ENCODE measurements around the gene ZNF212.

Gene ZNF212

DNA sequence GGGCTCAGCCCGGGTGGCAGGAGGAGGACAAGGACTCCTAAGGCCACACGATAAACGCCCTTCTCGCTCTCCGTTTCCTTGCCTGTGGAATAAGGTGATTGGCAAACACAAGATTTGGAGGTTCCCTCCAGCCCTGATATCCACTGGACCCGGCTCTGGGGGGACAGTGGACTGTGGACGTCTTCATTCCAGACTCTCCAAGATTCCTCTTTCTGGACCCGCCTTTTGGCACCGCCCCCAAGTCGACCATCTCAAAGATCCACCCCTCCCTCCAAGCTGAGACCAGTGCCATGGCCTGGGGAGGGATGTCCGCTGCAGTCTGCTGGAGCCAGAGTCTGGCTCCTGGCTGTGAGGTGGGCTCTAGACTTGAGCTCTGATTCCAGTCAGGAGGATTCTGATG is 46.2 kb downstream of the ZNF212 start:
- DNase-seq (ENCODE audit: low read depth in 2 of 2): no peak

DNA sequence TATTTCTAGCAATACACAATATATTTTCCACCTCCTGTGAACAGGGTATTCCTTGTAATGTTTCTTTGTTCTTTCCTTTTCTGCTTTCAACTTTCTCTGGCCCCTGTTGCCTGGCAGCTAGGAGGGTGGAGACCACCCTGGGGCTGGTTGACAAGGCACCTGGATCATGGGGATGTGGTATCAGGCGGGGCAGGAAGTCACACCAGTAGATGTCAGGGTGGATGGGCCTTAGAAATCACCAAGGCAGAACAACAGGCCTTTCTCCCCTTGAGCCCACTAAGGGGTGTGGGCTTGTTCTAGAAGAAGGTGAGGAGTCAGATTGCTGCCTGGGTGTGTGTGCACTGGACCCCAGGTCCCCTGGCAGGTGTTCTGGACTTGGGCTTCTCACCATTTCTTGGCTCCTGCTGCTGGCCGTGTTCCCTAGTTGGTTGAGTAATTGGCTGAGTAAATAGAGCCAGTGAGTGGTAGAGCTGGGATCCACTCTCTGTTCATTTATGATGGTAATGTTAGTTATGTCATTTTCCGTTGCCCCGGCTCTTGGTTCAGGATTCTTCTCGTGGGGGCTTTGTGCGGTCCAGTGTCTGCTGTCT is 47.5 kb downstream of the ZNF212 start:
- DNase-seq (ENCODE audit: low read depth in 2 of 2): no peak

DNA sequence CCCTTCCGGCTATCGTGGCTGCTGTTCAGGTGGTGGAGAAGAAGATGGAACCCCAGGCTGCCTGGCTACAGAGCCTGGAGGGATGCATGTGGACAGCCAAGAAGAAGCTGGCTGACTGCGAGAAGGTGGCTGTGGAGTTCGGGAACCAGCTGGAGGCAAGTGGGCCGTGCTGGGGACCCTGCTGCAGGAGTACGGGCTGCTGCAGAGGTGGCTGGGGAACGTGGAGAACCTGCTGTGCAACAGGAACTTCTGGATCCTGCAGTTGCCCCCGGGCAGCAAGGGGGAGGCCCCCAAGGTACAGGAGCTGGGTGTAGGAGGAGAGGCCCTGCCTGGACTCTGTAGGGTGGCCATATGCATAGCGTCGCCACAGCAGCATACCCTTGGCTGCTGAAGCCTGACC is 48.2 kb downstream of the ZNF212 start:
- no peak for DNase-seq (ENCODE audit: low read depth in 2 of 2)

DNA sequence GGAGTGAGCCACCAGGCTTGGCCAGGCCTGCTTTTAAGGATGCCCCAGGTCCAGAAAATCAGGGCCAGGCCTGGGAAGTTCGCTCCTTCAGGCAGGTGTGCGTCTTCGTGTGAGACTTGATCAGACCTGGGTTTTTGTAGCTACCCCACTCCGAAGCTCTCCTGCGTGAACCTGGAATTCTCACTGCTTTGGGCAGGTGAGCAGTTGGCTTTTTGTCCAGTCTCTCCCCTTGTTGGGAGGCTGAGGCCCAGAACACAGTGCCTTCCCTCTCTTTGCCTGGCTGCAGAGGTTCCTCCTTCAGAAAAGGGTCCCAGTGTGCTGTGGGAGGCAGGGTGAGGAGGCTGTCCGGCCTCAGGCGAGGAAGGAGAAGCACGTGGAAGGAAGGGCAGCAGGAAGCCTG is 49.8 kb downstream of the ZNF212 start:
- DNase-seq (ENCODE audit: low read depth in 2 of 2): no peak

DNA sequence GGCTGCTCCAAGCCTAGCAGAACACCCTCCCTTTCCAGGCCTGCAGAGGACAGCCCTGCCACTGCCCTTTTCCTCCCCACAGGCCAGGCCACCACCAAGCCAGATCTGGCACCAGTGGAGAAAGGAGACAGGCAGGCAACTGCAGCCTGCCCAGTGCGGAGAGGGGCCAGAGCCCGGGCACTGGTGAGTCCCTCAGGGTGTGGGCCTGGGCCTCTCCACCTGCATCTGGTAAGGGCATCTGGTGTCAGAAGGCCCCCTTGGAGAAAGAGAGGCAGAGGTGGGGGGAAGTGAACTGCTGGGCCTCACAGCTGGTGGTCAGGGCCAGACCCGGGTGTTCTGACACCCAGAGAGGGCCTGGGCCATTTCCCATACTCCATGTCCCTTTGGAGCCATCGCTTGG is 50.4 kb downstream of the ZNF212 start:
- no peak for DNase-seq (ENCODE audit: low read depth in 2 of 2)

DNA sequence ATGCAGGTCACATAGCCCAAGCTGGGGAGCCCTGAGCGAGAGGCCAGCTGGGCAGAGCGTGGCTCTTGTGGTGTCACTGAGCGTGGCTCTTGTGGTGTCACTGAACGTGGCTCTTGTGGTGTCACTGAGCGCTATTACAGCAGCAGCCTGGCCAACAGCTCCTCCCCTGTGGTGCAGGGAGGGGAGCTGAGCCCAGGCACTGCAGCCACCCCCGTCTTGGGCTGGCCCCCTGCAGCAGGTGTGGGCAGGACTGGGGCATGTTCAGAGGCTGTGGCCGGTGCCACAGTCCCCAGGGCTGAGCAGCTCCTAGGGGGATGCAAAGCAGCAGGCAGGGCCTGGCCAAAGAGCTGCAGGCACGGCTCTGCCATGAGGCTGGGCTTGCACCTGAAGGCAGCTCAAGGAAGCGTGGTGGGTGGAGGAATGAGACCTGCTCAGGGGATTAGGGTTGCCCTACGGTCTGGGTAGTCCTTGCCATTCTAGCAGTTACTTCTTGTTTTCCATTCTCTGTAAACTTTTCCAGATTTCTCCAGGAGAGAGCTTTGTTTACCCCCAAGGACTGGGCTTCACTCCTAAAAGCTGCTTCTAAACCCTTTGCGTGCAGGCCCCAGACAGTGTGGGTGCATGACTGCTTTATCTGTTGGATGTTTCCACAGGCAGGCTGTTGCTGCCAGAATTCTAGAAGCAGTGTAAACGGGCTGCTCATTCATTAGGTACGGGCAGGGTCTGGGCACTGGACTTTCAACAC is 51.8 kb downstream of the ZNF212 start:
- DNase-seq (ENCODE audit: low read depth in 2 of 2): no peak

DNA sequence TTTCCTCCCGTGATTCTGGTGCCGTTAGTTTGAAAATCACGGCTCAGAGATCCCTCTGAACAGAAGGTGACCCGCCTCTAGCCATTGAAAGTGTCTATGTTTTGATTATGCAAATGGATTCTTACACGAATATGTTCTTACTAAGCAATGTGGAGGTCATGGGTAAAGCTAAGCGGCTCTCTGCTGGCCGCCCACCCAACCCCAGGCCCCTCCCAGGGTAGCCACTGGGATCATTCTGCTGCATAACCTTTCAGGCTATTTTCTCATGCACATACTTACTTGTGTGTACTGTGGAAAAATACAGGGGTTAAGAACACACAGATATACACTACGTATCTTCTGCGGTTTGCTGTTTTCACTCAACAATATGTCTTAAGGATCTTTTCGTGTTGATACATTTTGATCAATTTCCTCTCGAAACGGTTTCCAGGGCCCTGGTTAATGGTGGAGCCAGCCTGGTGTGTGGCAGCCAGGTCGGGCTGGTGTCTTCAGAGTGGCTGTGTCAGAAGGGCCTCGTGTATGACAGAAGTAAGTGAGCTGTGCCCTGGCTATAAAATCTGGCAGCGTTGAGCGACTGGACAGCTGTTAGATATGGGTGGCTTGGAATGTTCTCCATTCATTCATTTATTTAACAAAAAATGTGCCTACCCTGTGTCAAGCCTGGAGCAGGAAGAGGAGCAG is 52.5 kb downstream of the ZNF212 start:
- no peak for DNase-seq (ENCODE audit: low read depth in 2 of 2)

DNA sequence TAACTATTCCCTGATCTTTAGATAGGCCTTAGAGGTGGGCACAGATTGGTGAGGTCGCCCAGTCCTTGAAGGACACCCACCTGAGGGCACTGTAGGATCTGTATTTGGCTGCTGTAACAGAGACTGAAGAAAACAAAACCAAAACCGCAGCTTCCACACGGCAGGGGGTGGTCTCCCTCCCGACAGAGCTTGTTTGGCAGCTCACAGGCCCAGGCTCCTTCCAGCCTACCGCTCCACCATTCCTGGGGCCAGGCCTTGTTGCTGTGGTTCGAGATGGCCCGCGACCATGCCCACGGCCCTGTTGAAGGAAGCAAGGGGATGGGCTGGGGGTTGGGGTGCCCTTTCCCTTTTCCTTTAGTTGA is 53.0 kb downstream of the ZNF212 start:
- DNase-seq (ENCODE audit: low read depth in 2 of 2): no peak

DNA sequence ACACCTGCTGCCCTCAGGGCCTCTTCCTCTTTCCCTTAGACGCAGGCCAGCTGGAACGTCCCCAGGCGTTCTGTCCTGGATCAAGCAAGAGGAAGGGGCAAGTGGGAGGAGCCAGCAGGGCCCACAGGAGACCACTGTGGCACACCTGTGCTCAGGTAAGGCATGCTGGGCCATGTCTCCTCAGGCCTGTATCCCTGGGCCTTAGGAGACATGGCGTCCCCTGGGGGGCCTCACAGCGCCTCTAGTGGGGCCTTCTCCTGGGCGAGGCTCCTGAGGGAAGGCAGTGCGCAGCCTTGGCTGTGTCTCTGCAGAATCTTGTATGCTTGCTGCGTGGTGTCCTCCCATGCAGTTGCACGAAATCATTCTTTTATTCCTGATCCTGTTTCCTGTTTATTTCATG is 53.9 kb downstream of the ZNF212 start:
- DNase-seq (ENCODE audit: low read depth in 2 of 2): no peak

DNA sequence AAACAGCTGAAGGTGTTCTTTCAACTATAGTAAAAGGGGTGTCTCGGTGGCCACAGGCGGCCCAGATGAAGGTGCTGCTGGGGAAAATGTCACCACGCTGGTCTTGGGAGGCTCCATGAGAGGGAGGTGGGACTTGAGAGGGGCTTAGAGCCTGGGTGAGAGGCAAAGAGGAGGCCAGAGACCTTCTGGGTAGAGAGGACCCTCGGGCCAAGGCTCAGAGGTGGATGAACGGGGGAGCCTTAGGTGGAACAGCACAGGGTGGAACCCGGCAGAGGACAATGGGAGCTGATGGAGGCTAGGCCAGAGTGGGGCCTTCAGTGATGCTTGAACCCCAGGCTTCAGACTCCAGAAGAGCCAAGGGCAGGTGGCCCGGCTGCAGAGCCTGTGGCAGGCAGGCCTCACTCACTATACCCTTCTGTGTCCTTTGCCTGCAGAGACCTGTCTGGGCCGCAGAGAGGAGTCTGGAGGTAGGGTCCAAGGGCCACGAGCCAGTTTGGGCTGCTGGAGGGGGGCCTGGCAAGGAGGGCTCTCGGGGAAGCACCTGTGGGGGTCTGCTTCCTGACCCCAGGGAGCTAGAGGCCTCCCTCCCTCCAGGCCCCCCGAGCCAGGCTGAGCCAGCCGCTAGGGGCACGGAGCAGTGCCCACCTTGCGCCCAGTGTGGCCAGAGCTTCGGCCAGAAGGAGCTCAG is 54.6 kb downstream of the ZNF212 start:
- no peak for DNase-seq (ENCODE audit: low read depth in 2 of 2)

DNA sequence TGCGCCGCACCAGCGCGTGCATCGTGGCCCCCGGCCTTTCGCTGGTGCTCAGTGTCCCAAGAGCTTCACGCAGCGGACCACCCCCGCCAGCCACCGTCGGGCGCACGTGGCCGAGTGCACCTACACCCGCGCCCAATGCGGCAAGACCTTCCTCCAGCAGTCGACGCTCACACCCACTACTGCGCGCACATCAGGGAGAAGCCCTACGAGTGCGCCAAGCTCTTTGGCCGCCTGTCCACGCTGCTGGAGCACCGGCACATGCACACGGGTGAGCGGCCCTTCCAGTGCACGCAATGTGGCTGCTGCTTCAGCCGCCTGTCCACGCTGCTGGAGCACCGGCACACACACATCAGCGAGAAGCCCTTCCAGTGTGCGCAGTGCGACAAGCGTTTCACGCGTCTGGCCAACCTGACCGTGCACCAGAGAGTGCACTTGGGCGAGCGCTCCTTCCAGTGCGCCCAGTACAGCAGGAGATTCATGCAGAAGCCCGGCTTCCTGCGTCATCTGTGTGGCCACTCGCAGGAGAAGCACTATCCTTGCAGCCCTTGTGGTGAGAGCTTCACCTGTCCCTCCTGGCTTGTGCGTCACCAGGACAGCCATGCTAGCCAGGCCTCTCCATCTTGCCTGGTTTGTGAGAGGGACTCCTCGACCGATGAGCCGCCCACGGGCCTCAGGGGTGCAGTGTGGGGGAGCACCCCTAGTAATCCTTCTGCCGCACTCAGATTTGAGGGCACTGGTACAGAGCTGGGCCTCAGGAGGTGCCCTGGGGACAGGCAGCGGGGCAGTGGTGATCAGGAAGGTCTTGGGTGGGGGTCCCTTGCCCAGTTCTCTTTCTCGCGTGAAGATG is 55.4 kb downstream of the ZNF212 start:
- DNase-seq (ENCODE audit: low read depth in 2 of 2): no peak

DNA sequence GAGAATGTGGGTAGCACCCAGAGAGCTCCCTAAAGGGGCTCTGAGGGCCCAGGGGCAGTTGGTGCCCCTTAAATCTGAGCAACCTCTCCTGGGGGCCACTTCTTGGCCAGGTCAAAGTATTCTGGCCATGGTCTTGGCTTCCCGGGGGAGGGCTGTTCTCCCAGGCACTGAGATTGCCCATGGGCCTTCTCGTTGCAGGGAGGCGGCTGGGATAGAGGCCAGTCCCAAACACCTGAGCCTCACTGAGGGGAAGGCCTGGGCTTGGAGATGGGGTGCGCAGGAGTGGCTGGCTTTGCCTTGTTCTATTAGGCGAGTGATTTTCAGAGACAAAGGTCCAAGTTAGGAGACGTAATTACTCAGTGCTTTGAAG is 56.0 kb downstream of the ZNF212 start:
- no peak for DNase-seq (ENCODE audit: low read depth in 2 of 2)

DNA sequence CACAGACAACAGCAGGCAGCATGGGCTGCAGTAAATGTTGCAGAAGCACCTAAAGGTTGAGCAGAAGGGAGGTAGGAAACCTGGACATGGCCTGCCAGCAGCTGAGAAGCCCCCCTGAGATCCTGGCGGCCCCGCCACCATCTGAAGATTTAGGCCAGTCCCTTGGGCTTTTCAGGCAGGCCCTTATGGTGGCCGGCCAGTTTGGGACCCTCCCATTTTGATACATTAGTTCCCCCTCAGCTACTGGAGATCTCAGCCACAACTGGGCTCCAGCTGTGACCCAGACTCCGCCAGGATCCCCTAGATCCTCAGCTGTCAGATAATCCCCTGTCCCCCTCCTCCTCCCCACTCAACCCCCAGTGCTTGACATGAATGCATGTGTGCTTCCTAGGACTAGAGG is 56.9 kb downstream of the ZNF212 start:
- DNase-seq (ENCODE audit: low read depth in 2 of 2): no peak

DNA sequence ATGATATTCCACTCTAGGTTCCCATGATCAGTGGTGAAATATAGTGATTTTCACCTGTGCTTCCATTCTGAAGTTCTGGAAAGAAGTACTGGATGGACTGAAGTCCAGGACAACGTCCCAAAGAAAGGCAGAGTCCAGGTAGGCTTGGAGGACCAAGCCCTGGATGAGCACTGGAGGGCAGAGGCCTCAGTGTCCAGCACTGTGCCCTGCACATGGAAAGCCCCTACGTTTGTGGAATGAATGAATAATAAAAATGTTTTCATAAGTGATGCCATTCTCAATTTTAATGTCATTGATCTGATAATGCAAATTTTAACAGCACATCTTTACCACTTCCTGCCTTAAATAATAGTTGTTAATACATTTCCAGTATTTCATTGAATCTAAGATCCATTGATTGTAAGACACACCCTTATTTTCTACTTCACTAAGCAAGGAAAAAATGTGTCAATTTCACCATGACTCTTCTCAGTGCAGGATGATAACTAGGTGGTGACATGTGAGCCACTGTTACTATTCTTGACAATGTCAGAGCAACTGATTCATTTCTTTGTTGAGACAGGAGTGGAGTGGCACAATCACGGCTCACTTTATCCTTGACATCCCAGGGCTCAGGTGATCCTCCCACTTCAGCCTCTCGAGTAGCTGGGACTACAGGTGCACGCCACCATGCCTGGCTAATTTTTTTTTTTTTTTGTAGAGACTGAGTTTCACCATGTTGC is 57.7 kb downstream of the ZNF212 start:
- no peak for DNase-seq (ENCODE audit: low read depth in 2 of 2)

DNA sequence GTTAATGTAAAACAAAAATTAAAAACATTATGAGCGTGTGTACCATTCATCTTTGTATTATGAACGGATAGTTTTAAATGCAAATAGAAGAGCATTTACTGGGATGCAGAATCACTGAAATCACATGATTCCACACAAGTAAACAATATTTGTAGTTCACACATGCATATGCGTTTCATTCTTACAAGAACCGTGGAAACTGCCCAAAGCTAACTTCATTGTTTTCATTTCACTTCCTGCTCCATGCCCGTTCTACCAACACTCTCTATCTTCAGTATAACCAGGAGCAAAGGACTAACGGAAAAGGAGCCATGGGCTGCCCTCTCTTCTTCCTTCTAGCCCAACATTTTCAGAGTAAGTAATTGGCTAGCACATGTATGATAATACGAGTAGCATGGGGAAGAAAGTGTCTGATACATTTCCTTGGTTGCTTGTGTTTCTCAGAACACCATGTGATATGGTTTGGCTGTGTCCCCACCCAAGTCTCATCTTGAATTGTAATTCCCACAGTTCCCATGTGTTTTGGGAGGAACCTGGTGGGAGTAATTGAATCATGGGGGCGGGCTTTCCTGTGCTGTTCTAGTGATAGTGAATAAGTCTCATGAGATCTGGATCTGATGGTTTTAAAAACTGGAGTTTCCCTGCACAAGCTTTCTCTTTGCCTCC is 61.3 kb downstream of the ZNF212 start:
- no peak for DNase-seq (ENCODE audit: low read depth in 2 of 2)

DNA sequence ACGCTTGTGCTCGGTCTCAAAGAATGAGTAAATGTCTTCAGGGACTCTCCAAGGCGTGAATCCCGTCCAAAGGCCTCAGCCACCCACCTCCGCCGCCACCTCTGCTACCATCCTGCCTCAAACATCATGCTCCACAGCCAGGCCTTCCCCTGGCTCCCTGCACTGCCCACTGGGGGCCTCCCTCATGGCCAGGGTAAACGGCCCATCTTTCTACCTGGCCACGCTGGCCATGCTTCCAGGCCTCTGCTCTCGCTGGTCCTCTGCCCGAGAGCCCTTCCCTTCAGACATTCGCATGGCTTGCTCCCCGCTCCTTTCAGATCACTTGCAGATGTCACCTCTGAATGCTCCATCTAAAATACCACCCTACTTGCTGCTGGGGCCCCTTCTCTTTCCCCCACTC is 62.8 kb downstream of the ZNF212 start:
- no peak for DNase-seq (ENCODE audit: low read depth in 2 of 2)

DNA sequence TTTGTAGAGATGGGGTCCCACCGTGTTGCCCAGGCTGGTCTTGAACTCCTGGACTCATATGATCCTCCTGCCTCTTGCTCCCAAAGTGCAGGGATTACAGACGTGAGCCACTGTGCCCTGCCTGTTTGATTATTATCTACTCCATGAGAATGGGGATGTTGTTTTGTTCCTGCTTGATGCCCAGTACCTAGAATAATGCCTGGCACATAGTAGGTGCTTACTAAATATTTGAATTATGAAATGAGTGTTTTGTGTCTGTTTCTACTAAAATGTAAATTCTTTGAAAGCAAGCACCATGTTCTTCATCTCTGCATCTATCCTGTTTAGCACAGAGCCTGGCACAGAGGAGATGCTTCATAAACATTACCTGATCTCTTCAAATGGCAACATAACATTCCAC is 63.4 kb downstream of the ZNF212 start:
- DNase-seq (ENCODE audit: low read depth in 2 of 2): no peak

DNA sequence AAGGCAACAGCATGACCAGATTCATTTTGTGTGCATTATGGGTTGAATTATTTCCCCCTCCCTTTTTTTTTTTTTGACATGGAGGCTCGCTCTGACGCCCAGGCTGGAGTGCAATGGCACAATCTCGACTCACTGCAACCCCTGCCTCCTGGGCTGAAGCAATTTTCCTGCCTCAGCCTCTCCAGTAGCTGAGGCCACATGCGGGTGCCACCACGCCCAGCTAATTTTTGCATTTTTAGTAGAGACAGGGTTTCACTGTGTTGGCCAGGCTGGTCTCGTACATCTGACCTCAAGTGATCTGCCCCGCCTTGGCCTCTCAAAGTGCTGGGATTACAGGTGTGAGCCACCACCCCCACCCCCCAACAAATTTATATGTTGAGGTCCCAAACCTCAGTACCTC is 64.6 kb downstream of the ZNF212 start:
- no peak for DNase-seq (ENCODE audit: low read depth in 2 of 2)
